Mammary epithelial cell (primary cell): ENCODE data around the gene SMYD3.

Experiments
- CTCF ChIP-seq, 2 donors: IDR thresholded peaks in 1 of 2; conservative IDR thresholded peaks in 1 of 2; 2 replicates each; pipeline ENCODE4 v1.5.1; 2011 to 2012; ENCODE audit warnings: inconsistent platforms in 2 of 2, low read length in 2 of 2, mild to moderate bottlenecking in 2 of 2, control low read depth in 1 of 2, low read depth in 1 of 2; ENCODE audit not compliant: insufficient read depth in 1 of 2; ENCODE audit errors: extremely low read depth in 1 of 2
- EZH2 ChIP-seq: IDR thresholded peaks from 2 replicates; pipeline ENCODE4 v1.6.1; 2012; ENCODE audit warnings: low read length, inconsistent platforms, borderline replicate concordance

GRCh38 chr1:245934409-245934808, 572.7 kb downstream of the SMYD3 start:
- TF ChIP-seq CTCF (conservative IDR thresholded peaks at IDR 0.05 in 1 of 2, IDR thresholded peaks at IDR 0.05 in 1 of 2; ENCODE audit: extremely low read depth in 1 of 2, insufficient read depth in 1 of 2, low read depth in 1 of 2, low read length in 2 of 2) (no peak), EZH2 (no peak)
